H1 (cell line): Measurements from ENCODE around the gene ONECUT3. TPM values are rescaled to one million over a fixed set of nuclear protein-coding genes. Genes with fewer than 3 reads are reported as not detected.

Experiments used
- CTCF ChIA-PET: fragments of 300-600 bp; sonication (Branson Sonifier 250); formaldehyde crosslinking; loops from one replicate; lab custom pipeline; 2021; ENCODE audit not compliant: partially characterized antibody; lab: Charles Lee
- POLR2A ChIA-PET: fragments of 300-600 bp; sonication (Branson Sonifier 250); formaldehyde crosslinking; loops from one replicate; lab custom pipeline; 2021; ENCODE audit warnings: inconsistent platforms; ENCODE audit not compliant: partially characterized antibody; lab: Charles Lee
- DNase-seq, 2 experiments: peaks; one replicate each; pipeline versions ENCODE4 v3.0.0 to v3.0.0-alpha.2; 2010 to 2022; ENCODE audit warnings: low spot score in 2 of 2, low read depth in 1 of 2, mixed read lengths in 1 of 2
- FAIRE-seq: peaks from 2 replicates; lab custom pipeline; 2011; peaks lifted over from hg19 to GRCh38; lab: Jason Lieb, UNC
- H2AFZ ChIP-seq: 2 replicates; pipeline ENCODE4 v1.8.1; 2012; ENCODE audit warnings: low read length, inconsistent platforms
- H2AK5ac ChIP-seq: 2 replicates; pipeline ENCODE4 v1.6.1; 2013; ENCODE audit warnings: low read depth, low read length
- H2BK120ac ChIP-seq: replicated peaks from 2 replicates; pipeline ENCODE3; 2013; ENCODE audit warnings: low read depth, low read length, inconsistent platforms
- H2BK12ac ChIP-seq: 2 replicates; pipeline ENCODE4 v1.6.1; 2013; ENCODE audit warnings: low read depth, low read length
- H2BK15ac ChIP-seq: 2 replicates; pipeline ENCODE4 v1.6.1; 2013; ENCODE audit warnings: low read length
- H2BK20ac ChIP-seq: 2 replicates; pipeline ENCODE4 v1.6.1; 2013; ENCODE audit warnings: low read length
- H2BK5ac ChIP-seq: 2 replicates; pipeline ENCODE4 v1.6.1; 2013; ENCODE audit warnings: low read depth, low read length
- H3K14ac ChIP-seq: 2 replicates; pipeline ENCODE4 v1.6.1; 2013; ENCODE audit warnings: inconsistent platforms; ENCODE audit not compliant: insufficient read length
- H3K18ac ChIP-seq: 2 replicates; pipeline ENCODE4 v1.6.1; 2013; ENCODE audit warnings: low read length; ENCODE audit errors: extremely low read depth
- H3K23ac ChIP-seq: 2 replicates; pipeline ENCODE4 v1.6.1; 2013; ENCODE audit warnings: inconsistent platforms; ENCODE audit not compliant: insufficient read length
- H3K23me2 ChIP-seq: 2 replicates; pipeline ENCODE4 v1.6.1; 2013; ENCODE audit warnings: low read depth, low read length
- H3K27ac ChIP-seq: 2 replicates; pipeline ENCODE4 v1.6.1; 2011; ENCODE audit warnings: low read depth, low read length, inconsistent platforms
- H3K27me3 ChIP-seq, 4 experiments: replicated peaks in 1 of 4; 1 replicate in 1 of 4; 2 replicates in 3 of 4; pipeline versions ENCODE4 v1.6.1 to v1.8.1; 2011 to 2013; ENCODE audit warnings: low read length in 3 of 4, mild to moderate bottlenecking in 3 of 4, inconsistent platforms in 2 of 4, mixed read lengths in 2 of 4, moderate library complexity in 1 of 4; ENCODE audit not compliant: control insufficient read depth in 3 of 4, insufficient read depth in 3 of 4; ENCODE audit errors: extremely low read depth in 1 of 4
- H3K36me3 ChIP-seq, 4 experiments: 2 replicates each; pipeline versions ENCODE4 v1.6.1 to v1.8.1; 2011 to 2013; ENCODE audit warnings: mild to moderate bottlenecking in 4 of 4, low read length in 3 of 4, moderate library complexity in 2 of 4, control low read depth in 1 of 4, inconsistent platforms in 1 of 4; ENCODE audit not compliant: insufficient read depth in 4 of 4, control insufficient read depth in 2 of 4
- H3K4ac ChIP-seq: replicated peaks from 2 replicates; pipeline ENCODE3; 2013; ENCODE audit warnings: low read length, low read depth, mixed read lengths, inconsistent platforms; ENCODE audit not compliant: insufficient read length
- H3K4me1 ChIP-seq, 4 experiments: replicated peaks in 1 of 4; 1 replicate in 1 of 4; 2 replicates in 3 of 4; pipeline versions ENCODE4 v1.6.1 to v1.8.1; 2011 to 2013; ENCODE audit warnings: low read length in 3 of 4, inconsistent platforms in 2 of 4, mixed read lengths in 1 of 4; ENCODE audit not compliant: insufficient read depth in 4 of 4, control insufficient read depth in 3 of 4
- H3K4me2 ChIP-seq, 2 experiments: 2 replicates each; pipeline versions ENCODE4 v1.6.1 to v1.8.1; 2011 to 2013; ENCODE audit warnings: low read depth in 2 of 2, low read length in 2 of 2, control low read depth in 1 of 2, inconsistent platforms in 1 of 2, mild to moderate bottlenecking in 1 of 2; ENCODE audit not compliant: insufficient read depth in 1 of 2
- H3K4me3 ChIP-seq, 4 experiments: fragments of 200-600, 300-600 bp in 1 of 4; sonication (generic), shearing (Covaris generic), sonication (Bioruptor Twin) in 1 of 4; 2 replicates each; pipeline versions ENCODE4 v1.5.1 to v1.8.1; 2011 to 2016; ENCODE audit warnings: low read length in 4 of 4, low read depth in 3 of 4, control low read depth in 2 of 4, inconsistent platforms in 2 of 4, mild to moderate bottlenecking in 2 of 4, mixed read lengths in 1 of 4, moderate library complexity in 1 of 4; ENCODE audit not compliant: insufficient read depth in 2 of 4; ENCODE audit errors: extremely low read depth in 1 of 4
- H3K56ac ChIP-seq: replicated peaks from 2 replicates; pipeline ENCODE3; 2013; ENCODE audit warnings: low read depth, mild to moderate bottlenecking, mixed read lengths, low read length, inconsistent platforms; ENCODE audit not compliant: insufficient read length
- H3K79me1 ChIP-seq: 2 replicates; pipeline ENCODE4 v1.6.1; 2013; ENCODE audit warnings: low read depth, low read length, control low read depth
- H3K79me2 ChIP-seq, 2 experiments: 2 replicates each; pipeline versions ENCODE4 v1.6.1 to v1.8.1; 2012 to 2013; ENCODE audit warnings: low read length in 2 of 2, mild to moderate bottlenecking in 2 of 2, inconsistent platforms in 1 of 2; ENCODE audit not compliant: insufficient read depth in 2 of 2, control insufficient read depth in 1 of 2
- H3K9ac ChIP-seq, 4 experiments: replicated peaks in 1 of 4; 1 replicate in 1 of 4; 2 replicates in 3 of 4; pipeline versions ENCODE4 v1.6.1 to v1.8.1; 2011 to 2013; ENCODE audit warnings: low read depth in 3 of 4, low read length in 3 of 4, control low read depth in 2 of 4, mild to moderate bottlenecking in 2 of 4, moderate library complexity in 2 of 4, inconsistent platforms in 1 of 4; ENCODE audit errors: extremely low read depth in 1 of 4
- H3K9me3 ChIP-seq, 2 experiments: 2 replicates each; pipeline versions ENCODE4 v1.6.1 to v1.8.1; 2012 to 2013; ENCODE audit warnings: mild to moderate bottlenecking in 2 of 2, moderate library complexity in 2 of 2, control low read depth in 1 of 2, inconsistent platforms in 1 of 2, low read depth in 1 of 2, low read length in 1 of 2, mixed read lengths in 1 of 2; ENCODE audit not compliant: insufficient read depth in 2 of 2
- H4K20me1 ChIP-seq, 2 experiments: replicated peaks in 1 of 2; 2 replicates each; pipeline versions ENCODE3 to v1.8.1; 2011 to 2013; ENCODE audit warnings: inconsistent platforms in 2 of 2, low read length in 2 of 2, mild to moderate bottlenecking in 1 of 2; ENCODE audit not compliant: insufficient read depth in 2 of 2, control insufficient read depth in 1 of 2
- H4K5ac ChIP-seq: 2 replicates; pipeline ENCODE4 v1.6.1; 2013; ENCODE audit warnings: low read length, low read depth, mixed read lengths, inconsistent platforms; ENCODE audit not compliant: insufficient read length
- H4K8ac ChIP-seq: 2 replicates; pipeline ENCODE4 v1.8.0; 2013; ENCODE audit warnings: mild to moderate bottlenecking, moderate library complexity, low read length, inconsistent platforms; ENCODE audit not compliant: insufficient read depth; ENCODE audit errors: extremely low read depth
- H4K91ac ChIP-seq: replicated peaks from 2 replicates; pipeline ENCODE3; 2013; ENCODE audit warnings: low read length, mixed read lengths, inconsistent platforms; ENCODE audit not compliant: insufficient read length
- ATF3 ChIP-seq: IDR thresholded peaks from 2 replicates; pipeline ENCODE4 v1.6.1; 2011; ENCODE audit warnings: low read depth, mild to moderate bottlenecking, low read length; ENCODE audit not compliant: insufficient read depth
- BACH1 ChIP-seq: IDR thresholded peaks from 2 replicates; pipeline ENCODE4 v1.6.1; 2012; ENCODE audit warnings: low read length, improper control_type of control experiment
- CTBP2 ChIP-seq: IDR thresholded peaks from 2 replicates; pipeline ENCODE4 v1.7.0; 2011; ENCODE audit warnings: borderline replicate concordance, mild to moderate bottlenecking, moderate library complexity, mixed read lengths, low read length; ENCODE audit not compliant: insufficient read depth, insufficient read length
- GABPA ChIP-seq: IDR thresholded peaks from 2 replicates; pipeline ENCODE4 v1.6.1; 2011; ENCODE audit warnings: mild to moderate bottlenecking, low read length, moderate library complexity, borderline replicate concordance; ENCODE audit not compliant: insufficient read depth
- HDAC2 ChIP-seq, 2 experiments: fragments of 300-600 bp in 1 of 2; sonication (generic) in 1 of 2; IDR thresholded peaks; 2 replicates each; pipeline ENCODE4 v1.6.1; 2011 to 2012; ENCODE audit warnings: low read depth in 2 of 2, low read length in 2 of 2, mild to moderate bottlenecking in 2 of 2, moderate library complexity in 2 of 2, borderline replicate concordance in 1 of 2, inconsistent platforms in 1 of 2
- HDAC6 ChIP-seq: IDR thresholded peaks from one replicate; pipeline ENCODE4 v1.7.1; 2012; ENCODE audit warnings: low read depth, mild to moderate bottlenecking, inconsistent platforms, low read length, moderate library complexity
- KDM1A ChIP-seq: fragments of 200-600, 300-600 bp; sonication (generic); IDR thresholded peaks from 2 replicates; pipeline ENCODE4 v1.7.1; 2016; ENCODE audit warnings: mild to moderate bottlenecking, low read length, borderline replicate concordance
- KDM4A ChIP-seq: IDR thresholded peaks from one replicate; pipeline ENCODE4 v1.7.1; 2012; ENCODE audit warnings: low read depth, mild to moderate bottlenecking, moderate library complexity, low read length, inconsistent platforms; ENCODE audit not compliant: severe bottlenecking
- NANOG ChIP-seq: IDR thresholded peaks from 2 replicates; pipeline ENCODE4 v1.6.1; 2011; ENCODE audit warnings: low read length, low read depth, mild to moderate bottlenecking, inconsistent platforms; ENCODE audit not compliant: insufficient read depth, poor library complexity, severe bottlenecking
- PHF8 ChIP-seq: fragments of 200-600 bp; sonication (generic); conservative IDR thresholded peaks from 2 replicates; pipeline ENCODE4 v1.7.1; 2012; ENCODE audit warnings: low read depth, mild to moderate bottlenecking, inconsistent platforms, low read length, moderate library complexity
- RFX5 ChIP-seq: IDR thresholded peaks from 2 replicates; pipeline ENCODE4 v1.6.1; 2011; ENCODE audit warnings: low read depth, low read length, improper control_type of control experiment, borderline replicate concordance
- SIX5 ChIP-seq: IDR thresholded peaks from 2 replicates; pipeline ENCODE4 v1.6.1; 2011; ENCODE audit warnings: mild to moderate bottlenecking, low read depth, low read length
- SP4 ChIP-seq: IDR thresholded peaks from 2 replicates; pipeline ENCODE4 v1.6.1; 2012; ENCODE audit warnings: low read length, inconsistent platforms
- WGBS, 2 experiments: shearing (Covaris generic) in 1 of 2; methylation state at CpG; one replicate each; pipeline versions ENCODE4 v1.1.6 to v1.1.7; 2013 to 2015; ENCODE audit warnings: low lambda C conversion rate in 2 of 2, mixed read lengths in 2 of 2, inconsistent platforms in 1 of 2, low coverage in 1 of 2, missing lambda C conversion rate in 1 of 2; ENCODE audit not compliant: insufficient replicate concordance in 2 of 2, insufficient coverage in 1 of 2, insufficient read length in 1 of 2; ENCODE audit errors: extremely low coverage in 1 of 2, missing lambda C conversion rate in 1 of 2; 5-methylcytosine and 5-hydroxymethylcytosine counted together
- polyA plus RNA-seq, 7 experiments: library from polyadenylated mRNA; depleted of rRNA in 3 of 7; stranded (reverse) in 5 of 7; unstranded in 2 of 7; fragments of >200 nt in 5 of 7; fragments of 200-250 nt in 2 of 7; gene quantifications; 1 replicate in 5 of 7; 2 replicates in 1 of 7; 4 replicates in 1 of 7; pipeline versions ENCODE4 v1.2.1 to v1.2.3, GENCODE V29; 2011 to 2013; ENCODE audit warnings: missing spikeins in 2 of 7, mixed read lengths in 2 of 7
- total RNA-seq: library from RNA; stranded (reverse); fragmentation: NEBNext Ultra II Directional; extraction: Animal tissue kit (Norgen Biotek cat#: 25700); gene quantifications from 2 replicates; pipeline ENCODE4 v1.2.1, GENCODE V29; 2021

ONECUT3 gene
- total and polyA plus RNA-seq, 2 of the 8 experiments (the other 6 are each of a cell fraction or from before 2014, with no cell fraction given): not detected

DNA sequence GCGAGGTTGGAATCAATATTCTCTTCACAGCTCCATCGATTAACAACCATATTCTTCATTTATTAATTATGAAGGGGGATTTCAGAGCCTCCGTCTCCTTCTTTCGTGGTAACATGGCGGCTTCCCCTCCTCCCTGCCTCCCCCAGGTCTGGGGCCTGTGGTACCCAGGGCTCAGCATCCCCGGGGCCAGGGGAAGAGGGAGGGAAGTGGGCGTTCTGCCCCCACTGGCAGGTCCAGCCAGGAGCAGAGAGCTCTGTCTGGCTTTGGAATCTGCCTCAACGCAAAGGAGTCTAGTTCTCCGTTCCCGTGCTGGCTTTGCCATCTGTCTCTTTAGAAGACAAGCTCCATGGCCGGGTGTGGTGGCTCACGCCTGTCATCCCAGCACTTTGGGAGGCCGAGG, 37.8 kb upstream of the ONECUT3 start:
- Histone ChIP-seq H4K8ac (no peak overlapping the region), H2BK20ac (no peak overlapping the region), H3K23me2 (peaks cover 22% of the 10 kb centered on the region; the same call in 1 of the 2 replicates), H3K56ac (no peak overlapping the region), H3K4me1 (peaks cover 0 to 12% (median 2%) of the 10 kb centered on the region in 4 experiments; a peak in 3 of 7 replicates), H4K5ac (no peak overlapping the region), H3K36me3 (no peaks in the 10 kb centered on the region), H2BK12ac (no peak overlapping the region), H2AK5ac (no peak overlapping the region), H3K27me3 (peaks cover 4 to 21% (median 15%) of the 10 kb centered on the region in 4 experiments; a peak in 5 of 7 replicates), H3K23ac (no peak overlapping the region), H2BK15ac (no peak overlapping the region), H4K91ac (no peak overlapping the region), H2BK120ac (no peak overlapping the region), H3K79me2 (no peaks in the 10 kb centered on the region), H2BK5ac (no peak overlapping the region), H3K9me3 (no peaks in the 10 kb centered on the region), H4K20me1 (peaks cover 0 to 8% of the 10 kb centered on the region in 2 experiments), H3K18ac (no peak overlapping the region), H3K79me1 (no peaks in the 10 kb centered on the region), H3K4me2 (no peak overlapping the region), H3K27ac (no peak overlapping the region), H3K14ac (no peak overlapping the region), H2AFZ (no peak overlapping the region), H3K4me3 (no peak overlapping the region), H3K4ac (no peak overlapping the region), H3K9ac (no peak overlapping the region)
- no peak for TF ChIP-seq HDAC6
- TF ChIP-seq CTBP2: no peak
- no peak for TF ChIP-seq KDM4A
- TF ChIP-seq SIX5: no peak
- TF ChIP-seq NANOG: no peak
- TF ChIP-seq PHF8: no peak
- no peak for TF ChIP-seq BACH1
- no peak for TF ChIP-seq ATF3
- no peak for TF ChIP-seq GABPA
- TF ChIP-seq HDAC2 (IDR thresholded peaks at IDR 0.05; ENCODE audit: borderline replicate concordance in 1 of 2, low read depth in 2 of 2, low read length in 2 of 2): no peak
- no peak for TF ChIP-seq RFX5
- TF ChIP-seq KDM1A: no peak
- no peak for TF ChIP-seq SP4
- POLR2A ChIA-PET: no interaction called here
- no peak for FAIRE-seq
- CTCF ChIA-PET: interaction anchor here (0.6 to 2.1 kb wide), 9 partner anchors 10 to 182 kb away, joined by 3 to 5 read pairs (median 3); no protein-coding TSS in a partner anchor
- WGBS, 2 experiments: 71% methylated on average over 13 of the region's 13 CpGs; no CpG with 5 or more reads in 1 of the 2 experiments
- no peak for DNase-seq
